Measurements from ENCODE around the gene GSTO2.

DNA sequence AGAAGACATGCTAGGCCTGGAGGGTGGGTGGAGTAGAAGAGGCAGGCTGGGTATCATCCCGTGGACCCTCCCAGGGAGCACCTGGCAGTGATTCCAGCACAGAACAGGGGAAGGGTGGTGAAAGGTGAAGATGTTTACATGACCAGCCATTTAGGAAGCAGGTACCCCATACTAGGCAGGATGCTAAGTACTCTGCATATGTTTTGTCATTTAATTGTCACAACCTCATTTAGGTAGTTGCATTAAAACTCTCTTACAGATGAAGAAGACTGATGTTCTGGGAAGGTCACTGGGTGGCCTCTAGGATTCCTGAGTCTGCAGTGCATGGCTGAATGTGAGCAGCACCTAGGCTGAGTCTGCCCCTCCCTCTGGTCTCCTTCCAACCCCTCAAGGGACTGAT, 54.1 kb downstream of the GSTO2 start:
- TF ChIP-seq, protein P1, sequence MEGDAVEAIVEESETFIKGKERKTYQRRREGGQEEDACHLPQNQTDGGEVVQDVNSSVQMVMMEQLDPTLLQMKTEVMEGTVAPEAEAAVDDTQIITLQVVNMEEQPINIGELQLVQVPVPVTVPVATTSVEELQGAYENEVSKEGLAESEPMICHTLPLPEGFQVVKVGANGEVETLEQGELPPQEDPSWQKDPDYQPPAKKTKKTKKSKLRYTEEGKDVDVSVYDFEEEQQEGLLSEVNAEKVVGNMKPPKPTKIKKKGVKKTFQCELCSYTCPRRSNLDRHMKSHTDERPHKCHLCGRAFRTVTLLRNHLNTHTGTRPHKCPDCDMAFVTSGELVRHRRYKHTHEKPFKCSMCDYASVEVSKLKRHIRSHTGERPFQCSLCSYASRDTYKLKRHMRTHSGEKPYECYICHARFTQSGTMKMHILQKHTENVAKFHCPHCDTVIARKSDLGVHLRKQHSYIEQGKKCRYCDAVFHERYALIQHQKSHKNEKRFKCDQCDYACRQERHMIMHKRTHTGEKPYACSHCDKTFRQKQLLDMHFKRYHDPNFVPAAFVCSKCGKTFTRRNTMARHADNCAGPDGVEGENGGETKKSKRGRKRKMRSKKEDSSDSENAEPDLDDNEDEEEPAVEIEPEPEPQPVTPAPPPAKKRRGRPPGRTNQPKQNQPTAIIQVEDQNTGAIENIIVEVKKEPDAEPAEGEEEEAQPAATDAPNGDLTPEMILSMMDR (IDR thresholded peaks at IDR 0.05; ENCODE audit: low read depth, low read length, poor library complexity, severe bottlenecking): no peak
- TF ChIP-seq EZH2phosphoT487 (IDR thresholded peaks at IDR 0.05; ENCODE audit: borderline replicate concordance, low read length): no peak

Data from DOHH2 (cell line).